Neural cell (in vitro differentiated cells): ENCODE measurements around the gene MYO7B. TPM values are rescaled to one million over a fixed set of nuclear protein-coding genes. Genes with fewer than 3 reads are reported as not detected.

Source experiments
- H2AFZ ChIP-seq: fragments of 200-600, 300-800 bp; sonication (generic), shearing (Covaris generic); 2 replicates; pipeline ENCODE4 v1.6.0; 2014; ENCODE audit warnings: low read depth, mild to moderate bottlenecking, antibody characterized with exemption, low read length, moderate library complexity
- H3F3A ChIP-seq: fragments of 200-600 bp; shearing (Covaris generic); 2 replicates; pipeline ENCODE4 v1.6.1; 2016; ENCODE audit warnings: mild to moderate bottlenecking, moderate library complexity, mixed read lengths, antibody characterized with exemption, low read length; ENCODE audit not compliant: insufficient read depth, poor library complexity, severe bottlenecking
- H3K27ac ChIP-seq: fragments of 200-600, 300-800 bp; sonication (generic), shearing (Covaris generic); 2 replicates; pipeline ENCODE4 v1.5.1; 2014; ENCODE audit warnings: mild to moderate bottlenecking, low read length, moderate library complexity
- H3K27me3 ChIP-seq: fragments of 300-800, 200-600 bp; sonication (generic), shearing (Covaris generic); 2 replicates; pipeline ENCODE4 v1.6.0; 2014; ENCODE audit warnings: mild to moderate bottlenecking, low read depth, low read length, moderate library complexity; ENCODE audit not compliant: insufficient read depth
- H3K36me3 ChIP-seq: fragments of 300-800, 200-600 bp; sonication (generic), shearing (Covaris generic); 2 replicates; pipeline ENCODE4 v1.5.1; 2014; ENCODE audit warnings: mild to moderate bottlenecking, antibody characterized with exemption, low read length, moderate library complexity; ENCODE audit not compliant: insufficient read depth
- H3K4me2 ChIP-seq: fragments of 300-800, 200-600 bp; sonication (generic), shearing (Covaris generic); 2 replicates; pipeline ENCODE4 v1.6.0; 2014; ENCODE audit warnings: mild to moderate bottlenecking, low read length
- H3K4me3 ChIP-seq: fragments of 300-800, 200-600 bp; sonication (generic), shearing (Covaris generic); 2 replicates; pipeline ENCODE4 v1.5.1; 2014; ENCODE audit warnings: mild to moderate bottlenecking, low read length, moderate library complexity
- H3K79me2 ChIP-seq: fragments of 200-600 bp; shearing (Covaris generic); replicated peaks from 2 replicates; pipeline ENCODE4 v1.6.0; 2014; ENCODE audit warnings: mild to moderate bottlenecking, low read length, moderate library complexity; ENCODE audit not compliant: insufficient read depth
- H3K9ac ChIP-seq: fragments of 300-800, 200-600 bp; sonication (generic), shearing (Covaris generic); 2 replicates; pipeline ENCODE4 v1.6.1; 2016; ENCODE audit warnings: mild to moderate bottlenecking, low read length, mixed read lengths
- H3K9me2 ChIP-seq: fragments of 200-600 bp; shearing (Covaris generic); 2 replicates; pipeline ENCODE4 v1.6.1; 2016; ENCODE audit warnings: mild to moderate bottlenecking, low read length, mixed read lengths; ENCODE audit not compliant: insufficient read depth
- H3K9me3 ChIP-seq: fragments of 200-600, 300-800 bp; sonication (generic), shearing (Covaris generic); 2 replicates; pipeline ENCODE4 v1.6.1; 2016; ENCODE audit warnings: mild to moderate bottlenecking, mixed run types, low read length, moderate library complexity, mixed read lengths
- H4K20me1 ChIP-seq: fragments of 200-600 bp; shearing (Covaris generic); 2 replicates; pipeline ENCODE4 v1.6.1; 2016; ENCODE audit warnings: mild to moderate bottlenecking, mixed run types; ENCODE audit not compliant: insufficient read depth
- EP300 ChIP-seq: fragments of 450-650 bp; conservative IDR thresholded peaks from 2 replicates; pipeline ENCODE4 v1.6.1; 2014; ENCODE audit warnings: antibody characterized with exemption, mild to moderate bottlenecking, moderate library complexity; ENCODE audit not compliant: poor library complexity, severe bottlenecking
- EZH2 ChIP-seq: fragments of 200-600, 300-800 bp; shearing (Covaris generic), sonication (generic); IDR thresholded peaks from 2 replicates; pipeline ENCODE4 v1.6.1; 2014; ENCODE audit warnings: antibody characterized with exemption, low read length, borderline replicate concordance, mild to moderate bottlenecking; ENCODE audit not compliant: insufficient read depth, poor library complexity, severe bottlenecking
- MXI1 ChIP-seq: fragments of 450-650 bp; conservative IDR thresholded peaks from 2 replicates; pipeline ENCODE4 v1.6.1; 2014; ENCODE audit warnings: antibody characterized with exemption, mild to moderate bottlenecking; ENCODE audit not compliant: poor library complexity, severe bottlenecking
- POLR2AphosphoS5 ChIP-seq: IDR thresholded peaks from 2 replicates; pipeline ENCODE4 v1.6.1; 2012
- RAD21 ChIP-seq: fragments of 450-650 bp; conservative IDR thresholded peaks from 2 replicates; pipeline ENCODE4 v1.6.1; 2014; ENCODE audit warnings: antibody characterized with exemption, mild to moderate bottlenecking, moderate library complexity
- SMC3 ChIP-seq: fragments of 450-650 bp; conservative IDR thresholded peaks from 2 replicates; pipeline ENCODE4 v1.6.1; 2014; ENCODE audit warnings: antibody characterized with exemption, mild to moderate bottlenecking, moderate library complexity; ENCODE audit not compliant: poor library complexity
- TAF1 ChIP-seq: IDR thresholded peaks from 2 replicates; pipeline ENCODE4 v1.6.1; 2012; ENCODE audit warnings: low read depth
- polyA plus RNA-seq: library from polyadenylated mRNA; depleted of rRNA; stranded (reverse); fragments of >200 nt; gene quantifications from 2 replicates; pipeline ENCODE4 v1.2.3, GENCODE V29; 2014
- TF ChIP-seq, protein P1 (sequence below): fragments of 450-650 bp; IDR thresholded peaks from 2 replicates; pipeline ENCODE4 v1.5.1; 2014; ENCODE audit warnings: antibody characterized with exemption, mild to moderate bottlenecking, moderate library complexity; ENCODE audit not compliant: poor library complexity, severe bottlenecking
- TF ChIP-seq, protein P2 (sequence below): IDR thresholded peaks from 2 replicates; pipeline ENCODE4 v1.6.1; 2012; ENCODE audit warnings: borderline replicate concordance

MYO7B gene
- polyA plus RNA-seq, 1 donor from 2014 or later = 0.16 TPM

DNA sequence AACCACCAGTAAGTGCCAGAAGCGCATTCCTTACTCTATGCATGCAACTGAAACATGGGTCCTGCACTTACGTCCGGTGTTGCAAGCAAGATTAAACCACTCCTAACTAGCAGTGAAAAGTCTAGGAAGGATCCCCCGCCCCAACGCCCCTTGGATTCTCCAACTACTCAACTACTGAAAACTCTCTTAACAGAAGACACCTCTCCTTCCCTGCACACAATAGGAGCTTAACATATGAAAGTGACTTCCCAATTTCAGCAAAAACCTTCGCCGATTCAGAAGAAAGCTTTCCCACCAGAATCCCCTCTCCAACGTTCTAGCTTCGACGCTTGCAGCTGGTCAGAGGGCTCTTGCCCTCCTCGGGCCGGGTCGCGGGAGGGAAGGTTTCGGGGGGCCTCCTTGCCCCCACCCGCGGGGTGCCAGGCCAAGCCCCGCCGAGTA lies 9.8 kb upstream of the MYO7B start:
- Histone ChIP-seq H3K27ac (peak overlapping the region; percentile 87), H2AFZ (peak overlapping the region; percentile 70), H3K27me3 (no peaks in the 10 kb centered on the region), H3K36me3 (no peaks in the 10 kb centered on the region), H3F3A (peaks cover 6% of the 10 kb centered on the region), H3K79me2 (peaks cover 51% of the 10 kb centered on the region), H3K9me2 (no peaks in the 10 kb centered on the region), H4K20me1 (no peaks in the 10 kb centered on the region), H3K4me2 (peak overlapping the region; percentile 93), H3K9me3 (no peaks in the 10 kb centered on the region), H3K9ac (peak overlapping the region; percentile 82), H3K4me3 (peak overlapping the region; percentile 94)
- TF ChIP-seq TAF1 (no peak), EP300 (no peak)

DNA sequence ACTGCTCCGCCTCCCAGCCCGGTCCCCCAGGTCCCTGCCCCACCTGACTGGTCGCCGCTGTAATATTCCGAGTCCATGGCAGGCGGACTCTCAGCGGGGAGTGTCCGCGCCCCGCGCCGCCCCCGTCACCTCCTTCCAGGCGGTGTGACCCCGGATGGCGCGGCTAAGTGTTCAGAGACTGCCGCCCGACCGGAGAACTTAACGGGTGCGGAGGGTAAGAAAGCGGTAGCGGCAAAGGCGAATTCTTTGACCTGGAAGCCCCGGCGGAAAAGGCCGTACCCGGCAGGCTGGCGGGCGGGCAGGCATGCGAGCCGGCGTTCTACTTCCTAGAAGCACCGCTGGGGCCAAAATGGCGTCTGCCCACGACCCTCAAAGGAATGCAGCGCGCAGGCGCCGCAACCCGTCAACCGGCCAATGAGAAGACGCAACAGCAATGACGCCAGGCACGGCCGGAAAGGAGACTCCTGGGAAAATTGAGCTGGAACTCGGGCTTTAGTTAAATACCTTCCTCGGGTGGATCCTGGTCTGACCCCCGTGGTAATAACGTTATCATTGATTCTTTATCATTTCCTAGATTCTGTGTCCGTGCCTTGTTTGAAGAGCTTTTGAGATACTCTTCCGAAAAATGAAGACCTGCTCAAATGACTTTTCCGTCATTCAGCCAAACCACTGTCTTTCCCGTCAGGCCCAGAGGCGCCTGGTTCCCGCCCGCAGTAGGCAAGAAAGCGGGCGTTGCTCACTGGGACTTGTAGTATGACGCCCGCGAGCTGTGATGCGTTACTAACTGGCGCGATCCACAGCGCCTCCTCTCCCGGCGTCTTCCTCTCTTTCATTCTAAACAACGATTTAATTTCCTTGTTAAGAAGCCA lies 9.1 kb upstream of the MYO7B start, which contains the start of gene IWS1:
TSS of gene IWS1 (minus strand) at position 358 of the 869 bp plus-strand sequence. CDS start at position 77, 281 bp downstream.
- Histone ChIP-seq H3K9me2 (no peaks in the 10 kb centered on the region), H3K9ac (peak within 1 kb of the TSS; percentile 82), H3F3A (peaks cover 6% of the 10 kb centered on the region), H3K79me2 (peaks cover 47% of the 10 kb centered on the region), H3K27me3 (no peaks in the 10 kb centered on the region), H3K9me3 (no peaks in the 10 kb centered on the region), H3K27ac (peak within 1 kb of the TSS; percentile 87), H3K36me3 (no peaks in the 10 kb centered on the region), H3K4me3 (peak within 1 kb of the TSS; percentile 94), H2AFZ (peak within 1 kb of the TSS; percentile 84), H4K20me1 (no peaks in the 10 kb centered on the region), H3K4me2 (peak within 1 kb of the TSS; percentile 93)
- TF ChIP-seq, protein P1, sequence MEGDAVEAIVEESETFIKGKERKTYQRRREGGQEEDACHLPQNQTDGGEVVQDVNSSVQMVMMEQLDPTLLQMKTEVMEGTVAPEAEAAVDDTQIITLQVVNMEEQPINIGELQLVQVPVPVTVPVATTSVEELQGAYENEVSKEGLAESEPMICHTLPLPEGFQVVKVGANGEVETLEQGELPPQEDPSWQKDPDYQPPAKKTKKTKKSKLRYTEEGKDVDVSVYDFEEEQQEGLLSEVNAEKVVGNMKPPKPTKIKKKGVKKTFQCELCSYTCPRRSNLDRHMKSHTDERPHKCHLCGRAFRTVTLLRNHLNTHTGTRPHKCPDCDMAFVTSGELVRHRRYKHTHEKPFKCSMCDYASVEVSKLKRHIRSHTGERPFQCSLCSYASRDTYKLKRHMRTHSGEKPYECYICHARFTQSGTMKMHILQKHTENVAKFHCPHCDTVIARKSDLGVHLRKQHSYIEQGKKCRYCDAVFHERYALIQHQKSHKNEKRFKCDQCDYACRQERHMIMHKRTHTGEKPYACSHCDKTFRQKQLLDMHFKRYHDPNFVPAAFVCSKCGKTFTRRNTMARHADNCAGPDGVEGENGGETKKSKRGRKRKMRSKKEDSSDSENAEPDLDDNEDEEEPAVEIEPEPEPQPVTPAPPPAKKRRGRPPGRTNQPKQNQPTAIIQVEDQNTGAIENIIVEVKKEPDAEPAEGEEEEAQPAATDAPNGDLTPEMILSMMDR = peak; percentile 34
- TF ChIP-seq TAF1 (no peak), SMC3 (peak; percentile 11), EP300 (peak; percentile 70), EZH2 (no peak), MXI1 (peak; percentile 94), POLR2AphosphoS5 (peak; percentile 85), RAD21 (peak; percentile 16)
- TF ChIP-seq, protein P2, sequence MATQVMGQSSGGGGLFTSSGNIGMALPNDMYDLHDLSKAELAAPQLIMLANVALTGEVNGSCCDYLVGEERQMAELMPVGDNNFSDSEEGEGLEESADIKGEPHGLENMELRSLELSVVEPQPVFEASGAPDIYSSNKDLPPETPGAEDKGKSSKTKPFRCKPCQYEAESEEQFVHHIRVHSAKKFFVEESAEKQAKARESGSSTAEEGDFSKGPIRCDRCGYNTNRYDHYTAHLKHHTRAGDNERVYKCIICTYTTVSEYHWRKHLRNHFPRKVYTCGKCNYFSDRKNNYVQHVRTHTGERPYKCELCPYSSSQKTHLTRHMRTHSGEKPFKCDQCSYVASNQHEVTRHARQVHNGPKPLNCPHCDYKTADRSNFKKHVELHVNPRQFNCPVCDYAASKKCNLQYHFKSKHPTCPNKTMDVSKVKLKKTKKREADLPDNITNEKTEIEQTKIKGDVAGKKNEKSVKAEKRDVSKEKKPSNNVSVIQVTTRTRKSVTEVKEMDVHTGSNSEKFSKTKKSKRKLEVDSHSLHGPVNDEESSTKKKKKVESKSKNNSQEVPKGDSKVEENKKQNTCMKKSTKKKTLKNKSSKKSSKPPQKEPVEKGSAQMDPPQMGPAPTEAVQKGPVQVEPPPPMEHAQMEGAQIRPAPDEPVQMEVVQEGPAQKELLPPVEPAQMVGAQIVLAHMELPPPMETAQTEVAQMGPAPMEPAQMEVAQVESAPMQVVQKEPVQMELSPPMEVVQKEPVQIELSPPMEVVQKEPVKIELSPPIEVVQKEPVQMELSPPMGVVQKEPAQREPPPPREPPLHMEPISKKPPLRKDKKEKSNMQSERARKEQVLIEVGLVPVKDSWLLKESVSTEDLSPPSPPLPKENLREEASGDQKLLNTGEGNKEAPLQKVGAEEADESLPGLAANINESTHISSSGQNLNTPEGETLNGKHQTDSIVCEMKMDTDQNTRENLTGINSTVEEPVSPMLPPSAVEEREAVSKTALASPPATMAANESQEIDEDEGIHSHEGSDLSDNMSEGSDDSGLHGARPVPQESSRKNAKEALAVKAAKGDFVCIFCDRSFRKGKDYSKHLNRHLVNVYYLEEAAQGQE = peak; percentile 73
